M059J (cell line): ENCODE results near the gene XXYLT1. TPM values are rescaled to one million over a fixed set of nuclear protein-coding genes. Genes with fewer than 3 reads are reported as not detected.
"Not testable (repeated sequence)": the region's sequence is repeated elsewhere in the genome, so short reads cannot be mapped to it uniquely, and the experiment has no call there.

Experiments
- DNase-seq: peaks from one replicate; pipeline ENCODE4 v3.0.0-alpha.2; 2012; ENCODE audit warnings: low read depth
- total RNA-seq: library from RNA; depleted of rRNA; stranded (reverse); fragments of >200 nt; shearing (Covaris generic); gene quantifications from 2 replicates; pipeline ENCODE4 v1.2.3, GENCODE V29; 2014

The XXYLT1 gene
- total RNA-seq, 1 experiment from 2014 or later: 53.8 TPM

DNA sequence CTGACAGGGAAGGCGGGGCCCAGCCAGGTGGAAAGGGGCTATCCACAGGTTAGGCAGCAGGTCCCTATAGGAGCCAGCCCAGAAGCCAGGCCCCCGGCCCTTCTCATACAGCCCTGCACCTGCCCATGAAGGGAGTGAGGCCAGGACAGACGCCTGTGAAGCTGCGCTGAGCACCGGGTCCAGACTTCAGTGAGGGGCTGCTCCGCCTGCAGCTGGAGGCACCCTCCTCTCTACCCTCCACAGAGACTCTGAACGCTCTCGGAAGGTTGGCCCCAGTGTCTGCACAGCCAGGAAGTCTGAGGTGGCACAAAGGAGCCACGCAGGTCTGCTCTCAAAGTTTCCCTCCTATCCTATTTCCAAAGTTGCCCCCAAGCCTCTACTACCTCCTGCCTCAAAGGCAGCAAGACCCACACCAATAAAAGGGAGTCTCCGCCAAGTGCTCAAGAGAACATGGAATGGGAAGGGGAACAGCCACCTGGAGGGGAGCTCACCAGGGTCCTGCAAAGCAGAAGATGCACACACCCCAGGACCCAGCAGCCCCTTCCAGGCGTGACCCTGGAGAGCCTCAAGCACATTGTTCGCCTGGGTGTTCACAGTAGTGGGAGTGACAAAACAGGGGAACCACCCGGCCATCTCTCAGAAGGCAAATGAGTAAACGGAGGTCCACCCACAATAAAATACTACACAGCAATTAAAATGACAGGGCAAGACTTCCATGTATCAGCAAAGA is 19.5 kb downstream of the XXYLT1 start:
- no peak for DNase-seq

- DNase-seq: no peak
Observed at GRCh38 chr3:195250473-195251251, 20.3 kb downstream of the XXYLT1 start.

GRCh38 chr3:195249858-195250464 is 21.0 kb downstream of the XXYLT1 start:
- no peak for DNase-seq

GRCh38 chr3:195249057-195249770 is 21.7 kb downstream of the XXYLT1 start:
- no peak for DNase-seq

GRCh38 chr3:195248281-195248680 is 22.7 kb downstream of the XXYLT1 start:
- DNase-seq: no peak

GRCh38 chr3:195247863-195248189 is 23.1 kb downstream of the XXYLT1 start:
- DNase-seq: no peak

- DNase-seq: no peak
Observed at GRCh38 chr3:195247086-195247862, 23.7 kb downstream of the XXYLT1 start.

DNA sequence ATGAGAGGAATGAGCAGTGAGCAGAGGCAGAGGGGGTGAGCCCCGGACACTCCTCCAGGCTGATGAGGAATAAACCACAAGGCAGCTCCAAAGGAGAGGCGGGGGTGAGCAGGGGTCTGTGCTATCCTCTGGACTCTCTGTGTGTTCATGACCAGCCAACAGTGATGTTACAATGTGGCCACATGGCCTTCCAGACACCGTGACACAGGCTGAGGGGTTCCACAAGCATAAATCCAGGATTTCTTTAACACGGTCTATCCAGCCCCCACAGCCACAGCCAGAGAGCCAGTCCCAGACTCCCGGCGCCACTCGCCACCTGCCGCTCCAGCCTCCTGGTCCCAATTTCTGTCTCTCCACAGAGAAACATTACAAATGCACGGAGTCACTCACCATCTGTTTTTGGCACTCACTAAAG is 24.4 kb downstream of the XXYLT1 start:
- no peak for DNase-seq

DNA sequence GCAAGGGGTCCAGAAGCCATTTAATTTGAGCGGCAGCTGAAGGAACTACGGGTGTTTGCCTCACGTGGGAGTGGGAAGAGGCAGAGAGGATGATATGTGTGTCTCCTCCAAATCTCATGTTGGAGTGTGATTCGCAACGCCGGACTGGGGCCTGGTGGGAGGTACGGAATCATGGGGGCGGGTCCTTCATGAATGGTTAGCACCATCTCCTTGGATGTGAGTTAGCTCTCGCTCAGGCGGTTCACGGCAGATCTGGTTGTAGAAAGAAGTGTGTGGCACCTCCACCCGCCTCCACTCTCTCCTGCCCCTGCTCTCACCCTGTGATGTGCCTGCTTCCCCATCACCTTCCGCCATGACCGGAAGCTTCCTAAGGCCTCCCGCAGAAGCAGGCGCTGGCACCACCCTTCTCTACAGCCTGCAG is 25.4 kb downstream of the XXYLT1 start:
- no peak for DNase-seq

DNA sequence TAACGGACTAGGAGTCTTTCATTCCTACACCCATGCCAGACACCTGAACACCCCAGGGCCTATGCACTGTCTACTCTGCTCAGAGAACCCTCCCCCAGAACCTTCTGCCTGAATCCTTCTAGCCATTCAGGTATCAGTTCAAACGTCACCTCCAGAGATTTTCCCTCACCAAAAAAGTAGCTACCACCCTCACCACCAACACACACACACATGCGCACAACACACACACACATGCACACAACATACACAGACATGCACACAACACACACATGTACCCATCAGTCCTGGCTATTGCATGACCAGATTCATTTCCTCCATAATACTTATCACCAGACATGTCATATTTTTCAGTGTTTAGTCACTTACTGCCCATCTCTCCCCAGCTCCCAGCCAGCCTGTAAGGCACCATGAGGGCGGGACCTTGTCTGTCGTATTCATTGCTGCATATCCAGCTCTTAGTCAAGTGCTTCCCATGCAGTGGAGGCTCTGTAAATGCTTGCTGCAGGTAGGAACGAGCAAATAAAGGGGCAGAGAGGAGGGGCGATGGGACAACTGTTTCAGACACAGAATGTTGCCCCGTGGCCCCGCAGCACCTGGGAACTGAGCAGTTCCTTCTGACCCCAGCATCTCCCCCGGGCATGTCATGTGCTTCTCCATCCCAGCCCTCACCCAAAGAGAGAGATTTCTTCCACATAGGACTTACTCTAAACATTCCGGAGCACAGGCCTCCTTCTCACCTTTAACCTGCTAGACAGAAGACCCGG is 29.2 kb downstream of the XXYLT1 start:
- DNase-seq: no peak

DNA sequence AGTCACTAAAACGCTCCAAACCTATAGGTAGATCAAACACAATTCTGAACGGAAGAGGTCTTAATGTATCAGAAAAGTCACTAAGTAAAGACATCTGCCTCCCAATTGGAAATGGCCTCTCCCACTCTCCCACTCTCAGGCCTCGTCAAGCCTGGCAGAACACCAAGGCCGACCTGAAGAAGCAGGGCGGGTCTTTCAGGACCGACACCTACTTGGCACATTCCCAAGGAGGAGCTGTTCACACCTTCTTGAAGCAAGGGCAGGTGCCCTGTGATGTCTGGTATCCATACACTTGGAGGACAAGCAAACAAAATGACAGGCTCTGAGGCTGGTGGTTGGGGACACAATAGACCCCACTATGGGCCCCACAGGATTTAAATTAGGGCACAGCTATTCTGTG is 30.0 kb downstream of the XXYLT1 start:
- DNase-seq: no peak

- DNase-seq: no peak
Observed at GRCh38 chr3:195240171-195240701, 30.7 kb downstream of the XXYLT1 start.

DNA sequence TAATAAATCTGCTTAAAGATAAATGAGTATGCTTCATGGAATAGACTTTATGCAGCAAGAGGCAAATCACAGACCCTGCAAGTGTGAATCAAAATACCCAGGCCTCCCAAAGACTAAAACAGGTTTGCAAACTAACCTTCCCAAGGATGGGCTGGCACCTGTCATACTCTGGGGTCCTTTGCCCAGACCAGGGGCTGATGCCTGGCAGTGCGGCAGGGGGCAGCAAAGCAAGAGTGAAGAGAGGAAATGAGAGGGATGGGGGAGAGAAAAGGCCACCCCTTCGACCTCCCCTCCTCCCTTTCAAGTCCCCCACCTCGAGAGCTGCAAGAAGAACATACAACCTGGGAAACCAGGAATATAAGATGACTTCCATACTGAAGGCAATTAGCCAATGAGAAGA is 31.8 kb downstream of the XXYLT1 start:
- no peak for DNase-seq

DNA sequence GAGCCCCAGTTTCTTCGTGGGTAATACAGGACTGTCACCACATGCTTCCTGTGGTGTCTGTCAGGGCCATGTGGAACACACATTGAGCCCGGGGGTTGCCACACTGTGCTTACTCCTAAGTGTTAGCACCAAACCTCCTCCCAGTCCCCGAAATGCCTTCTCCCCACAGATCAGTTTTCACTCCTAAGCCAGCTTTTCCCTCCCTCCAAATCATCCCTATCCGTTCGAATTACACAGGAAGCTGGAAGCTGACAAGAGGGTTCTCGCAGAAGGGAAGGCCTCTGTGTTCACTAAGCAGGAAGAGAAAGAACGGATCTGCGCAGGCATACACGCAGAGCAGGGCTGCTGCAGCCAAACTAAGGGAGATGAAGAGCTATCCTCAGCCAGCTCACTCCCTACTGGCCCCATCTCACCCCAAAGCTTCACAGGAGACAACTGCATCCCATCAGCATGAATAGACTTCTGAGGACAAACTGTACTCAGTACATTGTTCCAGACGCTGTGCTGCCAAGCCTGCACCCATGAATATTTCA is 32.3 kb downstream of the XXYLT1 start:
- DNase-seq: no peak

DNA sequence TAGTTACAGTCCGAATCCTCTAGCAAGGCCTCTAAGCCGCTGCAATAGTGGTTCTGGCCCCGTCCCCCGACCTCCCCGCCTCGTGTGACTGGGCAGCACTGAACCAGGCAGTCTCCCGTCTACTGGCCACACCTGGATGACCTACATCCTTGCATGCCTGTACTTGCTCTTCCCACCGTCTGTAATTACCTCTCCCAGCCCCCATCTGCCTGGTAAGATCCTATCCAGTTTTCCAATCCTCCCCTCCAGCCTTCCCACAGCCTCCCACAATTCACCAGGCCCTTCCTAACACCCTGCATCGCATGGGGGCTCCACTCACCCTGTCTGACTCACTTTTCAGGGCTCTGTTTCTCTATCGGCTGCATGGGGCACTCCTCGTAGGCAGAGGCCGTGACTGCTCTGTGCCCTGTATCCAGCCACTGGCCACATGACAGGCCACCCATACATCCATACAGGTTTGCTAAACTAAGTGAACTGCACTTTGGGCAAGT is 32.8 kb downstream of the XXYLT1 start:
- no peak for DNase-seq

- DNase-seq: no peak
Observed at GRCh38 chr3:195236801-195237570, 34.0 kb downstream of the XXYLT1 start.

GRCh38 chr3:195236076-195236798 is 34.7 kb downstream of the XXYLT1 start:
- no peak for DNase-seq

DNA sequence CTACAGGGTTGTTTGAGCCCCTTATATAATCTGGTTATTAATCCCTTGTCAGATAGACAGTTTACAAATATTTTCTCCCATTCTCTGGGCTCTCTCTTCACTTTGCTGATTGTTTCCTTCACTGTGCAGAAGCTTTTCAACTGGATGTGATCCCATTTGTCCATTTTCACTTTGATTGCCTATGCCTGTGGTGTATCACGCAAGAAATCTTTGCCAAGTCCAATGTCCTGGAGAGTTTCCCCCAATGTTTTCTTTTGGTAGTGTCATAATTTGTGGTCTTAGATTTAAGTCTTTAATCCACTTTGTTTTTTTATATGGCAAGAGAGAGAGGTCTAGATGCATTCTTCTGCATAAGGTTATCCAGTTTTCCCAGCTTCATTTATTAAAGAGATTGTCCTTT is 40.7 kb downstream of the XXYLT1 start:
- no peak for DNase-seq

DNA sequence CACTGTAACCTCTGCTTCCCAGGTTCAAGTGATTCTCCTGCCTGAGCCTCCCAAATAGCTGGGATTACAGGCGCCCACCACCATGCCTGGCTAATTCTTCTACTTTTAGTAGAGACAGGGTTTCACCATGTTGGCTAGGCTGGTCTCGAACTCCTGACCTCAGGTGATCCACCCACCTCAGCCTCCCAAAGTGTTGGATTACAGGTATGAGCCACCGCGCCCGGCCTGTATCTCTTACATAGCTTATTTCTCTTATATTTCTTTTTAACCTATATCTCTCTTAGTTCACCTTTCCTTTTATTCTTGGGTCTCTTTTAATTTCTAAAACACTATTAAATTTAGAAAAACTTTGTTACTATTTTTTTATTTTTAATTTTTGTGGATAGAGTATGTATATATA is 42.1 kb downstream of the XXYLT1 start:
- DNase-seq: not testable (repeated sequence)
